Occipital lobe (tissue), 2 donors: ENCODE data around the gene KIAA1614. TPM values are rescaled to one million over a fixed set of nuclear protein-coding genes. Genes with fewer than 3 reads are reported as not detected.
"Not testable (repeated sequence)": the region's sequence is repeated elsewhere in the genome, so short reads cannot be mapped to it uniquely, and the experiment has no call there.

Experiments used
- DNase-seq: peaks from one replicate; lab custom pipeline; 2025; lab: John Stamatoyannopoulos, UW
- total RNA-seq: library from RNA; depleted of rRNA; stranded (reverse); fragments of >200 nt; gene quantifications from one replicate; pipeline ENCODE4 v1.2.3, GENCODE V29; 2014

The KIAA1614 gene
- total RNA-seq, 1 donor from 2014 or later = 5.6 TPM

DNA sequence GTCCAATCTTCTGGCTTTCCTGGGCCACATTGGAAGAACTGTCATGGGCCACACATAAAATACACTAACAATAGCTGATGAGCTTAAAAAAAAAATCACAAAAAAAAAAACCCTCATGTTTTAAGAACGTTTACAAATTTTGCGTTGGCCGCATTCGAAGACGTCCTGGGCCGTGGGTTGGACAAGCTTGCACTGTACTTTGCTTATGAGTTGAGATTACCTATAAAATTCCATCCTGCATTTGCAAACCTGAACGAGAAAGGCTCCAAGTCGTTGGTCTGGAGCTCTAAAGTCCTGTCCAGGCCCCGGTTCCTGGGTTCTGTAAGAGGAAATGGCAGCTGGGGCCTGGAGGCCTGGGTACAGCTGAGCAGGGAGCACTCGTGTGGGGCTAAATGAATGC is 51.4 kb downstream of the KIAA1614 start:
- no peak for DNase-seq

DNA sequence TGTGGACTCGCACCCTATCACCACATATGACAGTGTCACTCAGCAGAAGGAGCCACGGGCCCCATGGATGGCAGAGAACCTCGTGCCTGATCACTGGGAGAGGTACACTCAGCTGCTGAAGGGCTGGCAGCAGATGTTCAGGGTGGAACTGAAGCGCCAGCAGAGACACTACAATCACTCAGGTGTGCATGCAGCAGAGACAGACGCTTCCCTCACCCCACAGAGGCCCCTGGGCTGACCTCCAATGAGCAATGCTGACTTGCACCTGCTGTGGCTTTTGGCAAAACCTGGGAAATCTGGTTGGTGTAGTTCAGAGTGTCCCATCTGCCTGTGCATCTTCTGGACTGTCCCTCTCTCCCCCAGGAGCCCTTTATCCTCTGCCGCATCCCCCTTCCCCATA is 51.9 kb downstream of the KIAA1614 start:
- DNase-seq = no peak

DNA sequence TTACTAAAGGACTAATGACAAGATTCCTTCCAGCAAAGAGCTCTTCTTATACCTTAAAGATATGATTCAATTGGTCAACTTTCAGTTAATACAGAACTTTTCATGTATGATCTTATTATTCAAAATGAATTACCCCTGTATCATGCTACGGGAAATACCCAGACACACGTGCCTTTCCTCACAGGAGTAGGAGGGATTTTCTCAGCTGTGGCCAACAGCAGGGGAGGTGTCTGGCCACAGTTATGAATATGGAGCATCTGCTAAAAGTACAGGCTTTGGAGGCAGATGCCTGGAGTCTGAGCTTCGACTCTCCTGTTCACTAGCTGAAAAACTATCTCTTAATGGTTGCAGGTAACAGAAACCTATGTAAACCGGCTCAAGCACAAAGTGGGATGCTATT is 53.6 kb downstream of the KIAA1614 start:
- no peak for DNase-seq

DNA sequence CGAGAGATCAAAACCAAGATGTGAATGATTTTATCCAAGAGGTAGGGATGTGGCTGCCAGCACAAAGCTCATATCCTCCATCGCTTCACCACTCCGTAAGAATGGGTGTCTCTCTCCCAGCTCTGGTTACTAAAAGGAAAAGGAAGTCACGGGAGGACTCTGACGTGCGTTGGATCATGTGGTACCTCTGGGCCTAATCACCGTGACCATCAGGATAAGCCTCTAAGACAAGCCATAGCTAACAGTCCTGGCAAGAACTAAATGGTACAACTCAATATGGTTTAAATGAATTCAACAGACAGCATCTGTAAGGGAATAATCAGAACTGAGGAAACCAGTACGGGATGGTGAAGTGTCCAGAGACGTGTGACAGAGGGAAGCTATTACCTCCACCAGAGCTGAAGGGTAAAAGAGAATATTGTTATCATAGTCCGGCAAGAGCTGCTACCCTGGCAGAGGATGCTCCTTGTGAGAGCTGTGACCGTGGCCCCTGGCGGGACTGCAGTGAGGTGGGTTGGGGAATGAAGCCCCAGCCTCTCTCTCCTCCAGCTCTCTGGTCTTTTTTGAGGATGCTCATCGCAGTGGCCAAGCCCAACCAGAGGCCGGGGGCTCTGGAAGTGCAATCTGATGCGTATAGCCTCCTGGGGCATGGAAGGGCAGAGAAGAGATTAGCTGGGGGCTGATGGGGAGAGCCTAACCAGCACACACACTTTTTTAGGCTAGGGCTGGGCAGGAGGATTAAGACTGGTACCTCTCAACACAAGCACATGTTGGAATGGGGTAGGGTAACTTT is 54.2 kb downstream of the KIAA1614 start:
- no peak for DNase-seq

DNA sequence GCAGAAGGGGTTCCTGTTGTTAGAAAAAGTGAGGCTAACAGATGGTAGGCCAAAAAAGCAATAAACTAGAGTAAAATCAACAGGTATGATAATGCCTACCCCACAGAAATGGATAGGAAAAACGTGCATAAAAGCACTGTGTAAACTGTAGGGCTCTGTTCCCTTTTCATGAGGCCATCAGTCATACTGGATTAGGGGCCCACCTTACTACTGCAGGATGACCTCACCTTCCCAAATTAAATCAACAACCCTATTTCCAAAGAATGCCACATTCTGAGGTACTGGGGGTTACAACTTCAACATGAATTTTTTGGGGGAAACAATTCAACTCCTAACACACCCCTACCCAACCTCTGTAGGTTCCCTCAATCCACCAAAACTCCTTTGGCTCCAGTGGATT is 54.9 kb downstream of the KIAA1614 start:
- no peak for DNase-seq

DNA sequence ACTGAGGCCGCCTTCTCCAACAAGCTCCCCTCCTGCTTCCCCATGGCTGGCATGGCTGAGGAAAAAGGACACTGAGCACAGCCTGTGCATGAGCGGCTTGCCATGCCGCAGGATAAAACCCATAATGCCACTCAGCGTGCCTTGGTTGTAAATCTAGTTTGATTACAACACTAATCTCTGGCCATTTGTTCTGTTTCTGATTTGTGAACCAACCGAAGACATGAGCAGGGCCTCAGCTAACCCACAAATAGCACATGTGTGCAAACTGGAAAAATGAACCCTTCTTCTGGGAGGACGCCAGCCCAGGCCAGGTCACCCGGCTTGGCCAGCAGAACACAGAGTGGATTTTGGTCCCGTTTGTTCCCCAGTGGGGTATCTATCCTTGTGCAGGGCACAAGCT is 56.1 kb downstream of the KIAA1614 start:
- not testable (repeated sequence) for DNase-seq

DNA sequence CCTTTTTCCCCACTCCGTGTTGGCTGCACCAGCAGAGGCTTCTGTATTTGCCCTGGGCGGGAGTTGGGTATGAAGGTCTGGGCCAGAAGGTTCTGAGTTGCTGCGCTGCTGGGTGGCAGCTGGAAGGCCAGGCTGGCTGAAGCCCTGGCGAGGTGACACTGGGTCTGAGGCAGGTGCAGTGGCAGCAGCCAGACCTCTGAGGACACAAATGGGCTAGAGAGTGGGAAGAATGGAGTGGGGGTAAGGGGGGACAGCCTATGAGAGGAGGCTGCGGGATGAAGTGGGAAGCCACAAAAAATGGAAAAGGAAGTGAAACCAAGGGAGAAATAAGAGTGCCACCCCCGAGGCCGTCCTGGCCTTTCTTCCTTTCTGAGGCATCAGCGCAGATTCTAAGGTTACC is 56.7 kb downstream of the KIAA1614 start:
- DNase-seq = no peak

DNA sequence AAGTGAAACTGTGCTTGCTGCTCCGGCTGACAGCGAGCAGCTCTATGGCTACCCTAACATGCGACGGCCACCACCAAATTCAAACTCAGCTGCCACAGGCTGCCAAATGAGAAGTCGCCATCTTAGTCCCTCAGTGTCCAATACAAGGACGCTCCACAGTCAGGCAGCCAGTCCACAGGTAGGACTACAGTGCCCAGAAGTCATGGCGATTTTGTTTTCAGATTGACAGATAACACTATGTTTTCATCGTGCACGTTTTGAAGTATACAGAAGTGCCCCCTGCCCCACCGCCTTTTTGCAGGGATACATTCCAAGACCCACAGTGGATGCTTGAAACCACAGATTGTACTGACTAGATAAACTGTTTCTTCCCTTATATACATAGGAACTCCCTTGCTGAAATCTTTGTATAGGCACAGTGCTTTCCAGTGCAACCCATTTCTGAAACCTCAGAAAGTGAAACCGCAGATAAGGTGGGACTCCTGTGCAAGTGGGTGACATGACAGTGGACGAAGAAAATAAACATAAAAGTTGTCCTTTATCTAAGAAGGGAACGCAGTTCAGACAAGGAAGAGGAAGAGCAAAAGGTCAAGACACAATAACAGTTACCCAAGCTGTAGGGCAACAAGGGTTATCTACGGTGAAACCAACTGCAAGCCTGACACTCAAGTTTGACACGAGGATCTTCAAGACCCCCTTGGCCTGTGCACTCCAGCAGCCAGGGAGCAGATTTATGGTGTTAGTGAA is 57.8 kb downstream of the KIAA1614 start:
- no peak for DNase-seq

DNA sequence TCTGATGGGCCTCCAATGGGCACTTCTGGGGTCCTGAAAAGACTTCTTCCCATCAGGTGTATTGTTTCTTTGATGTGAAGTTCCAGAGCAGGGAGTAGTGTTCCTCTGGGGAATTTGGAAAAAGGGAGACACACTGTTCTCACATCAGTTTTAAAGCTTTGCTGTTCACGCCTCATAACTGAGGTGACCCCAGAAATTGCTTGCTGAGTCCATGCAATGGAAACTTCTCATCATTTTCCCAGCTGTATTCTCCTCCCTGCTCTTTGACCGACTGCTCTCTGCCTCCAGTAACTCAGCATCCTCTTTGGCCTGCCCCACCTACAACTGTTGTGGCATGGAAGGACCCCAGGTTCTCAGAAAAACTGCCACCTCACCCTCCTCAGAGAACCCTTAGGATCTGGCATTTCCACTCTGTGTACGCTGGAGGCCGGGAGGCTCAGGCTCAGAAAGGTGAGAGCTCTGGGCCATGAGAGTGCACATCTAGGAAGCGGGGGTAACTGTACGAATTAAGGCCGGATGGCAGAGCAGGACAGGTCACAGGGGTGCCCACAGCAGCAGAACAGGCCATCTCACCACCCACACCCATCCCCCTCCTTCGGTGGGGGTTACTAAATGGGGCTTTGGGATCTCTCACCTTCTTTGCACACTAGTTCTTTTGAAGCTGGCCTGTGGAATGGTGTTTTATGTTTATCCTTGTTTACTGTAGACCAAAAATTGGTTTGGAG is 58.7 kb downstream of the KIAA1614 start:
- no peak for DNase-seq

DNA sequence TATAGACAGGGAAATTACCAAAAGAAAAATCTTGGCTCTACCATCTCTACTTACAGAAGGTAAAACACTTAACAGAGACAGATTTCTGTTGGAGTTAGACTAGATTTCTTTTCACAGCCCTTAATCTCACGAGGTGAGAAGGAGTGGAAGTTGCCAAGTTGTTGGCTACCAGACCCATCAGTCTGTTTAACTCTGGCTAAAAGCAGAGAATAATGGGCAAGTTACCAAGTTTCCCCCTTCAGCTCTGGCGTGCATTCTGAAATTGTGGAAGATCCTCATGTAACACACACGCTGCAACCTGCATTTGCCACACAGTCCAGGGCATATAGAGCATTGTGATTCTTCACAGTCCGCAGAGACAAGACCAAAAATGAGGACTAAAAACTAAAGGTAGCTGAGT is 60.7 kb downstream of the KIAA1614 start:
- no peak for DNase-seq

DNA sequence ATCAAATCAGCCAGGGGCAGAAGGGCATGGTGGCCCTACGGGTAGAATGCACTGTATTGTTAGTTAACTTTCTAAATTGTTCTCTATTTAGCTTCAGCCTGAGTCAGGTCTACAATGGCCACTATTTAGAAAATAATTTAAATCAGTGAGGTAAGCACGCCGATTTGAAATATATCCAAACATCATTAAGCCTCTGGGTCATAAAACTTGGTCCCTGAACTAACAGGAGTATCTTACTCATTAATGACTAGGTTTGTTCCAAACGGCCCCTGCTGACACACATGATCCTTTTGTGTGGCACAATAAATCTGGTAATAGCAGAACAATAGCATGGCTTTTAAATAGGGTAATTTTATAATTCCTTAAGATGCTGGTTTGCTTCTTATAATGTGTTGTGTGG is 61.5 kb downstream of the KIAA1614 start:
- no peak for DNase-seq

DNA sequence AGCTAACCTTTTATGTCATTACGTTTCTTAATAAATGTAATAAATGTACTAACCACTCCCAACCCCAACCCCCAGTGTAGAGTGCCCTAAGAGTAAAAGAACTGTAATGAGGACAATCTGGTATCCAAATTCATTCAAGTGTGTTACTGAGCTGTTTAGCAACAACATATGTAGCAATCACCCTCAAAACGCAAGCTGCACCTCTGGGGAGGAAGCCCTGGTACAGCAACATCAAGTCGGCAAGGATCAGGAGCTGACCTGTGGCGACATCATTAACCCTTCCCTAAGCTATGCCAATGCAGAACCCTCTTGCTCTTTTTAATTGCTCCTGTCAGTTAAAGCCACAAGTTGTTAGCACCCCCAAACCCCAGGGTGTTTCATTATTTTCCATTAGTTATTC is 62.9 kb downstream of the KIAA1614 start:
- DNase-seq = no peak

DNA sequence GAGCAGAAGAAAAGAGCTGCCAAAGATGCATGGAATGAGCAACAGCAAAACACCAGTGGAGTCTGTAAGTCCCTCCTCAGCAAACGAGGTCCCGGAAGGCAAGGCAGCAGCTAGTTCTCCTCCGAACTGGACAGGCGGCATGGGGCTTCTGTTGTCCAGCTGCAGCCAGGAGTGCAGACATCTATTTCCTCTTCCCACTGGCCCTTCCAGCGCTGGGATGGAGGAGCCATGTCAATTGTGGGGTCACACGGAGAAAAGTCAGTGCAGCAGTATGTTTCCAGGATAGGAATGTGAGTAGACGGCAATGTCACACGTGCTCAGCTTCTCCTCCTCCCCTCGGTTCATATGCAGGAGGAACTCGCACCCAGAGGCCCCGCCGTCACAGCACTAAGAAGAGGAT is 63.5 kb downstream of the KIAA1614 start:
- no peak for DNase-seq

DNA sequence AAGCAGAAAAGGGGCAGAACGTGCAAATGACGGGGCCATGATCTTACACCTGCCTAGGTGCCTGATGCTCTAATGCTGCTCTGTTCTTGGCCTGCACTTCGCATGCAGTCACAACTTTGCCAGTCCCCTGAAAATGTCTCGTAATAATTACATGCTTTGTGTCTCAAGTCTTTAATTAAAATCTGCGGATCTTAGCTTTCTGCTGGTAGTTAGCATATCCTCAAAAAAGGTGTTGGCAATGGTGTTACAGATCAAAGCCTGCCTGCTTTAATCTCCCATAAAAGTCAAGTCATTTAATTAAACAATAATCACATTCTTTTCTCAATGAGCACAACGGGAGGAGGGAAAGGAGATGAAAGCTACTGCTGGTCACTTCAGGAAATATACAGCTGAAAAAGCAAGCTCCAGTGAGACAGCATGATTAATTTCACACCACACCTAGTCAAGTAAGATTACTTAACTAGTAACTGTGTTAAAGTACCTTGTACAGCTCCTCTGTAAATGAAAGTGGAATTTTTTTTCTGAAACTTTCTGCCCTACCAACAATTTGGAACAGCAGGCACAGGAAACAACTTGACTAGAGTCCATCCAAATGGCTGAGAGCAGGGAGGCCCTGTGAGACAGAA is 64.1 kb downstream of the KIAA1614 start:
- no peak for DNase-seq

DNA sequence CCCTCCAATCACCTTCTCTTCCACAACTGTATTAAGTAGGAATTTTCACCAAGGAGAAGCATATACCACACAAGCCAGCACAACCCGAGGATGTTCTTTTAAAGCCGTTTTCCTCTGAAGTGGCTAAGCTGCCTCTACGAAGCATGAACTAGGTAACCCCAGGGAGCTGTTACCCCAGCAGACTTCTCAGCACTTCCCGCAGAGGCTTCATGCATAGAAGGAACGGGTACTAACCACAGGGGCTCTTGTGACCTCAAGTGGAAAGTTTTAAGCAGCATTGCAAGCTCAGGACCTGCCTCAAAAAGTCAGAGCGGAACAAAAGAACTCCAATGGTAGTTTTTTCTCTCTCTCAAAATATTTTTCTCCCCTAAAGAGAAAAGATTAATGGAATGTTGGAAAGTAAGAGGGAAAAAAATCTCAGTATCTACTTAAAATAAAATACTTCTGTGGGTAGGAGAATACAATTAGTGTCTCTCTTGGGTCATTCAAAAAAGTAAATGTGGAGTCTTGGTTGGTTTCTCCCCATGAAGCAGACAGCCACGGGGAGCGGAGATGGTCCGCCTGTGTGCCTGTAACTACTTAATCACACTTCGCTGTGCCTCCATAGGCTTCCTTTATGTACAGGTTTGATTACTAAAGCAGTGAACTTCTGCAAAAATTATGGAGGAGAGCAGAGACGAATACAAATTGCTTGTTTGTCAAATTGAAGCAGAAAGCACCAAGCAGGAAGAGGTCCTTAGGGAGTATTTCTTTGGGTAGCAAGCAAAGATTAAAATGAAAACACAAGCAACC is 69.1 kb downstream of the KIAA1614 start:
- DNase-seq = no peak

DNA sequence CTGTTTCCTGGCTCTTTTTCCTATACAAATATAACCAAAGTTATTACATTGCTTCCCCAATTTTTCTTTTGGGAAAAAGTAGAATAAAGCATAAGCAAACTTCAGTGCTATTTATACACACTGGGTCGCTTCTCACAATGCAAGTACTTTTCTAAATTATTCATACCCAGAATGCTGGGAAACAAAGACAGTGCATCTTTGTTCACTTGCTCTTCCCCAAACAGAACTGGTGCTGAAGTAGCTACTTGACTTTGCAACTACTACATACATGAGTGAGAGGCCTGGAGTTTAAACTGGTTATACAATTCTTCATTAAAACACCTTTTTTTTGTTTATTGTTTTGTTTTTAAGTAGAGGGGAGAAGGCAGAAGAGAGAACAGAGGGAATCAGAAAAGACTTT is 69.7 kb downstream of the KIAA1614 start:
- no peak for DNase-seq

DNA sequence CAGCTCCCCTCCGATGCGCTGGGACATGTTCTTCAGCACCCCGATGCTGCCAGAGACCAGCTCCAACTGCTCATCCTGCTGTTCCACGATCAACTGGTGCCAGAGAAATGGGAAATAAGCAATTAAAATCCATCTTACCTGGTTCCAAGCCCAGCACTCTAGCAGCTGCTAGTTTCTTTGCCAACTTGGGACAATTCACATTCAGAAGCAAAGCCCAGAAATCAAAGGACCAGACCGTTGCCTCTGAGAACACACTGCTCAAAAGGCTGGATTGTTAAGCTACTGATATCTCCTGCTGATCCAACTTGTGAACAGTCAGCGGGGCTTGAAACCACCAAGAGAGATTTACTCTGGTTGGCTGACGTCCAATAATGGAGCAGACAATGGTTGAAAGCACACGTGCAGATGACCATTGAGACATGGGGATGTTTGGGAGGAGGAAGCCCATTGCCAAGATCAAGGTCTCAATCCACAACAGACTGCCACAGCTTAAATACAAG is 75.6 kb downstream of the KIAA1614 start:
- no peak for DNase-seq

DNA sequence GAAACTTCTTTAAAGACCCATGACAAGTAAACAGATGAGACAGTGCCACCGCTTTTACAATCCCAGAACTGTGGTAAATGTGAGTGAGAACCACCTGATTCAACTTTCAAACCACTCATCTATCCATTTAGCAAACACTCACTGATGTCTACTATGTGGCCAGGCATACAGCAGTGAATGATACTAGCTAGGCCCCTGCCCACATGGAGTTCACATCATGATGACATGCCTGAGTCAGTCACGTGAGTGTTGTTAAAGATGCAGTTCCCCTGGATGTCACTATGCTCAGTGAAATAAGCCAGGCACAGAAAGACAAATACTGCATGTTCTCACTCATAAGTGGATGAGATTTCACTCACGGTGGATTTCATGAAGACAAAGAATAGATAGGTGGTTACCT is 81.6 kb downstream of the KIAA1614 start:
- no peak for DNase-seq

DNA sequence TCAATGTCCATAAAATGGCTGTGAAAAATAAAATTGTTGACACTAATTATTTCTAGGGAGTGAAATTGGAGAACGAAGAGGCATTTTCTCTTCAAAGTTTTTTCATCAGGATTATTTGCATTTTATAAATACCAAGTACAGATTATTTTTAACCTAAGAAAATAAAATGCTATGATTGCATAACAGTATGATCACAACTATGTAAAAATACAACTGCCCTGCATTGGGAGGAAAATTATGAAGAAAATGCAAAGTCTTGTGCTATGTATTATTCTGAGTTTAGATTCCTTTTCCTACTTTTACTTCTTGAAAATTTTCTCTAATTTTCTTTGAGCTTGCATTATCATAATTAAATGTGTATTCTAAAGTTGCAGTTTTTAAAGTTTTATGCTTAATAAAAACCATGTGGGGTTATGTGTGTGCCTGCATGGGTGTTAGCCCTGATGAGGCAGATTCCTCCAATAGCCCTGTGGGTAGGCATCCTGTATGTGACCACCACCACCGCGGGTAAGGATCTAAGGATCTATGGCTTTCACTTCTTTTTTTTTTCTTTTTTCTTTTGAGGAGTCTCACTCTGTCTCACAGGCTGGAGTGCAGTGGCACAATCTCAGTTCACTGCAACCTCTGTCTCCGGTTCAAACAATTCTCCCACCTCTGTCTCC is 85.3 kb downstream of the KIAA1614 start:
- no peak for DNase-seq
